Stimulated activated CD4-positive, alpha-beta T cell treated with anti-CD3 and anti-CD28 coated beads, Interleukin-2, amount 100 ng/mL, for 48 hours (primary cell): ENCODE data around the gene ZNF629.

Source experiments
- DNase-seq, 2 donors: peaks; one replicate each; pipeline ENCODE4 v3.0.0-alpha.2; 2020

ZNF629 gene

GRCh38 chr16:30785126-30786106 lies 1.6 kb downstream of the ZNF629 start:
- DNase-seq = no peak

- DNase-seq = no peak
Measured at GRCh38 chr16:30784215-30784614, 2.8 kb downstream of the ZNF629 start.

GRCh38 chr16:30783280-30784109 lies 3.5 kb downstream of the ZNF629 start:
- DNase-seq = no peak

GRCh38 chr16:30782486-30783279 lies 4.3 kb downstream of the ZNF629 start:
- no peak for DNase-seq

- DNase-seq = no peak
Measured at GRCh38 chr16:30780549-30780948, 6.5 kb downstream of the ZNF629 start.

- no peak for DNase-seq
Measured at GRCh38 chr16:30780021-30780420, 7.0 kb downstream of the ZNF629 start.

- DNase-seq = no peak
Measured at GRCh38 chr16:30779596-30779995, 7.4 kb downstream of the ZNF629 start.

GRCh38 chr16:30778549-30779244 lies 8.3 kb downstream of the ZNF629 start:
- DNase-seq = no peak

- DNase-seq = no peak
Measured at GRCh38 chr16:30777591-30778297, 9.3 kb downstream of the ZNF629 start.

- DNase-seq = peak; percentile 50 to 53
Measured at GRCh38 chr16:30775392-30776188, 11.4 kb downstream of the ZNF629 start.

GRCh38 chr16:30775131-30775391 lies 11.9 kb downstream of the ZNF629 start:
- no peak for DNase-seq

- DNase-seq = no peak
Measured at GRCh38 chr16:30774367-30775130, 12.5 kb downstream of the ZNF629 start.

GRCh38 chr16:30773826-30774225 lies 13.2 kb downstream of the ZNF629 start:
- DNase-seq = no peak

- no peak for DNase-seq
Measured at GRCh38 chr16:30771726-30772125, 15.3 kb downstream of the ZNF629 start.

- DNase-seq = no peak
Measured at GRCh38 chr16:30769379-30770089, 17.5 kb downstream of the ZNF629 start.

GRCh38 chr16:30768583-30769181 lies 18.3 kb downstream of the ZNF629 start:
- no peak for DNase-seq

GRCh38 chr16:30767767-30768465 lies 19.1 kb downstream of the ZNF629 start:
- no peak for DNase-seq

- no peak for DNase-seq
Measured at GRCh38 chr16:30766933-30767284, 20.1 kb downstream of the ZNF629 start.
